ENCODE data around the gene CASS4. TPM values are rescaled to one million over a fixed set of nuclear protein-coding genes. Genes with fewer than 3 reads are reported as not detected.

Gene CASS4
- total and polyA plus RNA-seq, 2 donors (not counting 1 experiment from before 2014, with no cell fraction given): 17.7 to 65.8 TPM

DNA sequence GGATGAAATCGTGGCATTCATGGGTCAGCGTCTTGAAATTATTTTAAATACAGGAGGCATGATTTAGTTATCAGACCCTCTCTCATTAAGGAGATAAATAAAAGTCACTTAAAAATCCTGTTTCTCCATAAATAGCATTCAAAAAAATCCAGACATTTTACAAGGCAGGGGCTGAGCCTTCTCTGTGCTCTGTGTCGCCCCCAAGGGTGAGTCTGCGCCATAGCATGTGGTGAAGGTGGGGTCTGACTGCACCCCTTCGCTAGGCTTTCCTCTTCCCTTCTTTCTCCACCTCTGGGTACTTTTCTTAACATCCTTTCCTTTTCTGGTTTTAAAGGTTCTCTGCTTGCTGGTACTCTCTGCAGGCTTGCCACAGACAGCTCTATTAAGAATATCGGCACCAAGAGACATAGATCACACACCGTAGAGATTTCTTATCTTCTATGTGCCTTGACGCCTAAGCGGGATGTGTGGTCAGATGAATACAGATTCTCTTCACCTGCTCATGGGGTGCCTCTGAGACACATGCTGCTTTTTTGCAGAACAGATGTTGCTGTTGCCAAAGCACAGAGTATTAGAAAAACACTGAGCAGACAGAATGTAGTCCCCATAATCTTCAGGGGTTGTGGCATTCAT is 92.4 kb downstream of the CASS4 start:
- H3K9ac ChIP-seq (ENCODE audit: insufficient read depth, low read length): no peak overlapping the region
- no peak for TF ChIP-seq EZH2 (IDR thresholded peaks at IDR 0.05; ENCODE audit: low read length, missing control alignments)
- TF ChIP-seq, protein P1, sequence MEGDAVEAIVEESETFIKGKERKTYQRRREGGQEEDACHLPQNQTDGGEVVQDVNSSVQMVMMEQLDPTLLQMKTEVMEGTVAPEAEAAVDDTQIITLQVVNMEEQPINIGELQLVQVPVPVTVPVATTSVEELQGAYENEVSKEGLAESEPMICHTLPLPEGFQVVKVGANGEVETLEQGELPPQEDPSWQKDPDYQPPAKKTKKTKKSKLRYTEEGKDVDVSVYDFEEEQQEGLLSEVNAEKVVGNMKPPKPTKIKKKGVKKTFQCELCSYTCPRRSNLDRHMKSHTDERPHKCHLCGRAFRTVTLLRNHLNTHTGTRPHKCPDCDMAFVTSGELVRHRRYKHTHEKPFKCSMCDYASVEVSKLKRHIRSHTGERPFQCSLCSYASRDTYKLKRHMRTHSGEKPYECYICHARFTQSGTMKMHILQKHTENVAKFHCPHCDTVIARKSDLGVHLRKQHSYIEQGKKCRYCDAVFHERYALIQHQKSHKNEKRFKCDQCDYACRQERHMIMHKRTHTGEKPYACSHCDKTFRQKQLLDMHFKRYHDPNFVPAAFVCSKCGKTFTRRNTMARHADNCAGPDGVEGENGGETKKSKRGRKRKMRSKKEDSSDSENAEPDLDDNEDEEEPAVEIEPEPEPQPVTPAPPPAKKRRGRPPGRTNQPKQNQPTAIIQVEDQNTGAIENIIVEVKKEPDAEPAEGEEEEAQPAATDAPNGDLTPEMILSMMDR (conservative IDR thresholded peaks at IDR 0.05 in 1 of 2, IDR thresholded peaks at IDR 0.05 in 1 of 2; ENCODE audit: low read depth in 1 of 2, low read length in 2 of 2): peak; percentile 38 to 62
- no peaks in the 10 kb centered on the region for H3K9me3 ChIP-seq (ENCODE audit: control insufficient read depth, insufficient read depth, low read depth, low read length)
- H3K27ac ChIP-seq (ENCODE audit: insufficient read depth, low read length): no peak overlapping the region
- no peak overlapping the region for H3K4me2 ChIP-seq (ENCODE audit: extremely low read depth, insufficient read depth, low read length)
- no peak for DNase-seq (ENCODE audit: low read depth in 2 of 2)
- H3K27me3 ChIP-seq (ENCODE audit: control insufficient read depth, insufficient read depth, low read length): no peaks in the 10 kb centered on the region
- no peak overlapping the region for H3K4me3 ChIP-seq (replicated peaks in 1 of 4; ENCODE audit: control extremely low read depth in 1 of 4, insufficient read depth in 1 of 4, low read depth in 3 of 4, low read length in 4 of 4)
- H4K20me1 ChIP-seq (ENCODE audit: control insufficient read depth, extremely low read depth, insufficient read depth, low read length): no peaks in the 10 kb centered on the region
- no peaks in the 10 kb centered on the region for H3K4me1 ChIP-seq (ENCODE audit: control insufficient read depth, extremely low read depth, insufficient read depth, low read length)
- H3K36me3 ChIP-seq (ENCODE audit: control insufficient read depth, insufficient read depth, low read length): peaks cover 2% of the 10 kb centered on the region
- H2AFZ ChIP-seq (ENCODE audit: low read length): no peak overlapping the region
- no peaks in the 10 kb centered on the region for H3K79me2 ChIP-seq (ENCODE audit: control insufficient read depth, insufficient read depth, low read length)

DNA sequence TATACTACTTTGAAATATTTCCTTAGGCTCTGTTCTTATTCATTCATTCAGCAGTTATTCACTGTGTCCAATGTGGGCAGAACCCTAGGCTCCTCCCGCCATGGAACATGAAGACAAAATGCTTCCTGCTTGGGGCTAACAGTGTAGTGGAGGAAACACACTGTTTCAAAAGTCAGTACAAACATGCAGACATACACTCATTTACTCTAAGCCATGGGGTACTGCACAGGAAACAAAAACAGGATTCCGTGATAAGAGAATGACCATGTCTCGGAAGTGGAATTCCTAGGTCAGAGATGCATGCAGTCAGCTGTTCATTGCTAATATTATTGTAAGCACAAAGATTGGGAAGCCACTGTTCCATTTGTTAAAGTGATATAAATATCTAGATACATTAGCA is 94.0 kb downstream of the CASS4 start:
- Histone ChIP-seq H3K9ac (ENCODE audit: insufficient read depth, low read length) (no peak overlapping the region), H3K4me2 (ENCODE audit: extremely low read depth, insufficient read depth, low read length) (no peak overlapping the region), H3K27me3 (ENCODE audit: control insufficient read depth, insufficient read depth, low read length) (no peaks in the 10 kb centered on the region), H3K36me3 (ENCODE audit: control insufficient read depth, insufficient read depth, low read length) (peaks cover 2% of the 10 kb centered on the region), H4K20me1 (ENCODE audit: control insufficient read depth, extremely low read depth, insufficient read depth, low read length) (no peaks in the 10 kb centered on the region), H3K27ac (ENCODE audit: insufficient read depth, low read length) (no peak overlapping the region), H3K4me3 (replicated peaks in 1 of 4; ENCODE audit: control extremely low read depth in 1 of 4, insufficient read depth in 1 of 4, low read depth in 3 of 4, low read length in 4 of 4) (no peak overlapping the region), H3K4me1 (ENCODE audit: control insufficient read depth, extremely low read depth, insufficient read depth, low read length) (no peaks in the 10 kb centered on the region), H3K9me3 (ENCODE audit: control insufficient read depth, insufficient read depth, low read depth, low read length) (no peaks in the 10 kb centered on the region), H3K79me2 (ENCODE audit: control insufficient read depth, insufficient read depth, low read length) (no peaks in the 10 kb centered on the region), H2AFZ (ENCODE audit: low read length) (no peak overlapping the region)
- TF ChIP-seq, protein P1 (conservative IDR thresholded peaks at IDR 0.05 in 1 of 2, IDR thresholded peaks at IDR 0.05 in 1 of 2; ENCODE audit: low read depth in 1 of 2, low read length in 2 of 2): no peak
- no peak for TF ChIP-seq EZH2 (IDR thresholded peaks at IDR 0.05; ENCODE audit: low read length, missing control alignments)
- no peak for DNase-seq (ENCODE audit: low read depth in 2 of 2)

Other genes starting within 250 kb of the CASS4 start
- not detected in 2 replicates for gene MC3R, start 163.5 kb upstream of the CASS4 start, total RNA-seq
- not detected in 2 replicates for gene MC3R, start 163.5 kb upstream of the CASS4 start, polyA plus RNA-seq
- gene FAM210B, start 53.3 kb upstream of the CASS4 start, total RNA-seq: 71.9 and 120 TPM in 2 replicates
- gene FAM210B, start 53.3 kb upstream of the CASS4 start, polyA plus RNA-seq: 63.6 and 90.6 TPM in 2 replicates
- gene AURKA, start 20.0 kb upstream of the CASS4 start, total RNA-seq: 4.9 and 27.7 TPM in 2 replicates
- gene AURKA, start 20.0 kb upstream of the CASS4 start, polyA plus RNA-seq: 32.7 and 89.3 TPM in 2 replicates
- gene CSTF1, start 19.6 kb upstream of the CASS4 start, total RNA-seq: 28.8 and 31.2 TPM in 2 replicates
- 55.2 and 68.6 TPM in 2 replicates for gene CSTF1, start 19.6 kb upstream of the CASS4 start, polyA plus RNA-seq
- 86.3 and 100 TPM in 2 replicates for gene RTF2, start 56.4 kb downstream of the CASS4 start, total RNA-seq
- gene RTF2, start 56.4 kb downstream of the CASS4 start, polyA plus RNA-seq: 107 and 117 TPM in 2 replicates
- not detected in 2 replicates for gene FAM209A, start 112.5 kb downstream of the CASS4 start, total RNA-seq
- 0.07 TPM in 1 of 2 replicates, not detected in the other for gene FAM209A, start 112.5 kb downstream of the CASS4 start, polyA plus RNA-seq
- gene FAM209B, start 121.0 kb downstream of the CASS4 start, total RNA-seq: not detected in 2 replicates
- 0.17 and 0.18 TPM in 2 replicates for gene FAM209B, start 121.0 kb downstream of the CASS4 start, polyA plus RNA-seq
- not detected in 2 replicates for gene TFAP2C, start 217.0 kb downstream of the CASS4 start, total RNA-seq
- 0.24 and 0.39 TPM in 2 replicates for gene TFAP2C, start 217.0 kb downstream of the CASS4 start, polyA plus RNA-seq

Measured in fibroblast of lung (primary cell).